Stimulated activated CD8-positive, alpha-beta memory T cell treated with anti-CD3 and anti-CD28 coated beads, Interleukin-7, amount 100 ng/mL, for 4 hours (primary cell): ENCODE results near the gene NOLC1.

Experiments
- DNase-seq, 2 donors: peaks; one replicate each; pipeline ENCODE4 v3.0.0-alpha.2; 2020; ENCODE audit warnings: low read depth in 2 of 2

The NOLC1 gene

GRCh38 chr10:102200751-102201640 lies 48.8 kb downstream of the NOLC1 start:
- DNase-seq, result no peak

DNA sequence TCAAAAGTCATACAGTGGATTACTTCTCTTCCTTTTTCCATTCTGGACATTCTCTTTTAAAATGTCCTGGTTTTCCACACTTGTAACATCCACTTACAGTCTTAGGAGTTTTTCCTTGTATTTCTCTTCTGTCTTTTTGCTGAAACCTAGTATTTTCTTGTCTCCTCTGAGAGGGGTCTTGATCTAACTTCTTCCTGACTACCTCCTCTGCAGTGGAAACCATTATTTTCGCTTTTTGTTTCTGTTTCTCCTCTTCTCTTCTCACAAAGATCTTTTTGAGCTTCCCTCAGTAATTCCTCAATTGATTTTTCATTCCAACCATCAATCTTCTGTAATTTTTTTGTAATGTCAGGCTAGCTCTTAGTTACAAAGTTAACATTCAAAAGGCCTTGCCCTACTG lies 50.2 kb downstream of the NOLC1 start:
- DNase-seq, result no peak

DNA sequence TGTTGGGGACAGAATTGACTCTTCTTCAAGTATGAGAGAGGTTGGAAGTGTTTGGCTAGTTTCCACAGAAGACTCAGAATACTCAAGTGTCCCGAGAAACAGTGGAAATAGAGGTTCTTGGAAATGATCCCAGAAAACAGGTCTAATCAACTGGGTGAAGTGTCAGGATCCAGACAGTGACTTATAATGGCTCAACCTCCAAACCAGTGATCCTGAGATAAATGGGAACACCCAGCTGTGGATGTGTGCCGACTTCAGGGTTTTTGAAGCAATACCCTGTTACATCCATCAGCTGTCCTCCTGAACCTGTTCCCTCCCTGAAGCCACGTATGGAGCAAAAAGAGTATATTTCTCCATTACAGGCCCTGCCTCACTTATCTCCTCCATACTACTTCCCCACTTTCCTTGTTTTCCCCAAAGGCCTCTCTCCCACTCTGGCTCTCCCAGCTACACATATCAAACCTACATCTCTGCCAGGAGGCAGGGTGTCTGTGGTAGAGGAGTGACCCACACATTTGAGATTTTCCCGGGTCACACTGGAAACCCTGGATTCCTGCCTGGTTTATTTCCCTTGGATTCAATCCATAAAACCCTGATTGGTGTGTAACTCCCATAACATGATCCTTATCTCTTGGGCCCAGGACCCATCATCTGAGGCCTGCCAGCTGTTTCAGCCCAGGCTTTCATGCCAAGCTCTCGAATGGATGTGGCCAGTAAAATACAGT lies 56.3 kb downstream of the NOLC1 start:
- DNase-seq, result no peak

DNA sequence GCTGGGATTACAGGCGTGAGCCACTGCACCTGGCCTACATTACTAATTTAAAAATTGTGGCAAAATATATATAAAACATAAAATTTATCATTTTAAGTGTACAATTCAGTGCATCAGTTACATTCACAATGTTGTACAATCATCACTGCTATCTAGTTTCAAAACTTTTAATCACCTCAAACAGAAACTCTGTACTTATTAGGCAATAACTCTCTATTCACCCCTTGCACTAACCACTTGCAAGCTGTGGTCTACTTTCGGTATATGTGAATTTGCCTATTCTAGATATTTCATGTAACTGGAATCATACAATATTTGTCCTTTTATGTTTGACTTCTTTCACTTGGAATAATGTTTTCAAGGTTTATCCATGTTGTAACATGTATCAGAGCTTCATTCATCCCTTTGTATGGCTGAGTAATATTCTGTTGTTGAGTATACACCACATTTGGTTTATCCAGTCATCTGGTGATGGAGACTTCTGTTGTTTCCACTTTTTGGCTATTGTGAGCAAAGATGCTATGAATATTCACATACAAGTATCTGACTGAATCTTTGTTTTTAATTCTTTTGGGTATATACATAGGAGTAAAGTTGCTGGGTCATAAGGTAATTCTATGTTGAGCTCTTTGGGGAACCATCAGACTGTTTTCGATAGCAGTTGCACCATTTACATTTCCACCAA lies 59.6 kb downstream of the NOLC1 start:
- no peak for DNase-seq
